ENCODE results near the gene SLC17A3. TPM values are rescaled to one million over a fixed set of nuclear protein-coding genes. Genes with fewer than 3 reads are reported as not detected.

Gene SLC17A3
- total RNA-seq, 1 donor = not detected

- H3K4me1 ChIP-seq (ENCODE audit: insufficient read depth, low read length) = no peaks in the 10 kb centered on the region
- H3K27me3 ChIP-seq (ENCODE audit: insufficient read depth, low read length) = no peaks in the 10 kb centered on the region
These were observed 44.1 kb upstream of the SLC17A3 start for GRCh38 chr6:25918083-25918683.

DNA sequence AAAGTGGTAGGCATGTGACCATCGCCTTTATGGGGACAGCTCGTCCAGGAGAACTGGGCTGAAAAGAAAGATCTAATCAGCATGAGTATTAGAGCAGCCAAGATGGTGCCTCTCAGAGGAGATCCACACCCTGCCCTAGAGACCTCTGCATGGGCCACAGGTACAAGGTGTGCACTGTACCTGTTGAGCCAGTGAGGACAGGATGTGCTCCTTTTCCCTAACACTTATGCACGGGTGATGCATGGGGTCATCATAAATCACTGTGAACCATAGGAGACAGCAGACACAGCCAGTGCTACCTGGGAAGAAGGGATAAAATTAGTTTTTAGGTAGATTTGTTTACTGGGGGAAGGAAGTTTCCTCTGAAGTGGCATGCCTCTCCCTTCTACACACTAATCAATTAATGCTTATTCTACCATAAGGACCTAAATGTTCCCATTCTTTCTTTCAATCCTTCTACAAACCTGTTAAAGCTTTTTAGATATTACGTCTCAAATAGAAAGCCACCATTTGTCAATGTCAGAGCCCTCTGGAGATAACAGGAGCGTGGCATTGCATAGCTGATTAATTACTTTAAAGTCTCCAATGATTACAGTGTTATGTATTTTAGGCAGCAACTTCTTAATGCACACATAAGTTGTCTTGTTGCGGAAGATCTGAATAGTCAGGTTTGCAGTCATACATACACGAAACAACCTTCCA lies 42.9 kb upstream of the SLC17A3 start:
- no peak overlapping the region for H3K27ac ChIP-seq (ENCODE audit: low read depth, low read length)
- H3K79me2 ChIP-seq (ENCODE audit: insufficient read depth, low read length) = no peaks in the 10 kb centered on the region
- no peaks in the 10 kb centered on the region for H3K27me3 ChIP-seq (ENCODE audit: insufficient read depth, low read length)
- TF ChIP-seq, protein P1, sequence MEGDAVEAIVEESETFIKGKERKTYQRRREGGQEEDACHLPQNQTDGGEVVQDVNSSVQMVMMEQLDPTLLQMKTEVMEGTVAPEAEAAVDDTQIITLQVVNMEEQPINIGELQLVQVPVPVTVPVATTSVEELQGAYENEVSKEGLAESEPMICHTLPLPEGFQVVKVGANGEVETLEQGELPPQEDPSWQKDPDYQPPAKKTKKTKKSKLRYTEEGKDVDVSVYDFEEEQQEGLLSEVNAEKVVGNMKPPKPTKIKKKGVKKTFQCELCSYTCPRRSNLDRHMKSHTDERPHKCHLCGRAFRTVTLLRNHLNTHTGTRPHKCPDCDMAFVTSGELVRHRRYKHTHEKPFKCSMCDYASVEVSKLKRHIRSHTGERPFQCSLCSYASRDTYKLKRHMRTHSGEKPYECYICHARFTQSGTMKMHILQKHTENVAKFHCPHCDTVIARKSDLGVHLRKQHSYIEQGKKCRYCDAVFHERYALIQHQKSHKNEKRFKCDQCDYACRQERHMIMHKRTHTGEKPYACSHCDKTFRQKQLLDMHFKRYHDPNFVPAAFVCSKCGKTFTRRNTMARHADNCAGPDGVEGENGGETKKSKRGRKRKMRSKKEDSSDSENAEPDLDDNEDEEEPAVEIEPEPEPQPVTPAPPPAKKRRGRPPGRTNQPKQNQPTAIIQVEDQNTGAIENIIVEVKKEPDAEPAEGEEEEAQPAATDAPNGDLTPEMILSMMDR (IDR thresholded peaks at IDR 0.05; ENCODE audit: extremely low read depth, low read depth, low read length) = no peak
- H3K4me2 ChIP-seq (ENCODE audit: insufficient read depth, low read length) = no peak overlapping the region
- no peaks in the 10 kb centered on the region for H3K36me3 ChIP-seq (ENCODE audit: insufficient read depth, low read length)
- H3K4me1 ChIP-seq (ENCODE audit: insufficient read depth, low read length) = no peaks in the 10 kb centered on the region
- H3K9me3 ChIP-seq (ENCODE audit: low read depth, low read length) = no peaks in the 10 kb centered on the region
- no peaks in the 10 kb centered on the region for H4K20me1 ChIP-seq (ENCODE audit: insufficient read depth, low read length)
- no peak overlapping the region for H2AFZ ChIP-seq (ENCODE audit: low read length)
- no peak overlapping the region for H3K4me3 ChIP-seq (ENCODE audit: insufficient read depth, low read length)
- DNase-seq (ENCODE audit: insufficient read length, low spot score, missing footprints) = peak; percentile 58

More at GRCh38 chr6:25918083-25918683, 44.1 kb upstream of the SLC17A3 start:
- Histone ChIP-seq H2AFZ (ENCODE audit: low read length) (no peak overlapping the region), H3K9me3 (ENCODE audit: low read depth, low read length) (no peaks in the 10 kb centered on the region), H3K27ac (ENCODE audit: low read depth, low read length) (no peak overlapping the region), H3K36me3 (ENCODE audit: insufficient read depth, low read length) (no peaks in the 10 kb centered on the region), H3K4me2 (ENCODE audit: insufficient read depth, low read length) (no peak overlapping the region), H4K20me1 (ENCODE audit: insufficient read depth, low read length) (no peaks in the 10 kb centered on the region), H3K4me3 (ENCODE audit: insufficient read depth, low read length) (no peak overlapping the region), H3K79me2 (ENCODE audit: insufficient read depth, low read length) (no peaks in the 10 kb centered on the region)
- TF ChIP-seq, protein P1 (IDR thresholded peaks at IDR 0.05; ENCODE audit: extremely low read depth, low read depth, low read length) = no peak
- no peak for DNase-seq (ENCODE audit: insufficient read length, low spot score, missing footprints)

GRCh38 chr6:25916330-25916729 lies 42.3 kb upstream of the SLC17A3 start:
- TF ChIP-seq, protein P1 (IDR thresholded peaks at IDR 0.05; ENCODE audit: extremely low read depth, low read depth, low read length) = no peak
- H3K79me2 ChIP-seq (ENCODE audit: insufficient read depth, low read length) = no peaks in the 10 kb centered on the region
- no peaks in the 10 kb centered on the region for H3K36me3 ChIP-seq (ENCODE audit: insufficient read depth, low read length)
- H3K9me3 ChIP-seq (ENCODE audit: low read depth, low read length) = no peaks in the 10 kb centered on the region
- no peak overlapping the region for H2AFZ ChIP-seq (ENCODE audit: low read length)
- no peaks in the 10 kb centered on the region for H3K27me3 ChIP-seq (ENCODE audit: insufficient read depth, low read length)
- no peak overlapping the region for H3K4me2 ChIP-seq (ENCODE audit: insufficient read depth, low read length)
- H4K20me1 ChIP-seq (ENCODE audit: insufficient read depth, low read length) = no peaks in the 10 kb centered on the region
- H3K27ac ChIP-seq (ENCODE audit: low read depth, low read length) = no peak overlapping the region
- no peak overlapping the region for H3K4me3 ChIP-seq (ENCODE audit: insufficient read depth, low read length)
- no peaks in the 10 kb centered on the region for H3K4me1 ChIP-seq (ENCODE audit: insufficient read depth, low read length)
- no peak for DNase-seq (ENCODE audit: insufficient read length, low spot score, missing footprints)

GRCh38 chr6:25913741-25914140 lies 39.7 kb upstream of the SLC17A3 start:
- Histone ChIP-seq H3K4me1 (ENCODE audit: insufficient read depth, low read length) (no peaks in the 10 kb centered on the region), H3K27ac (ENCODE audit: low read depth, low read length) (no peak overlapping the region), H3K36me3 (ENCODE audit: insufficient read depth, low read length) (no peaks in the 10 kb centered on the region), H4K20me1 (ENCODE audit: insufficient read depth, low read length) (no peaks in the 10 kb centered on the region), H3K9me3 (ENCODE audit: low read depth, low read length) (no peaks in the 10 kb centered on the region), H3K27me3 (ENCODE audit: insufficient read depth, low read length) (no peaks in the 10 kb centered on the region), H3K4me3 (ENCODE audit: insufficient read depth, low read length) (no peak overlapping the region), H2AFZ (ENCODE audit: low read length) (no peak overlapping the region), H3K4me2 (ENCODE audit: insufficient read depth, low read length) (no peak overlapping the region), H3K79me2 (ENCODE audit: insufficient read depth, low read length) (no peaks in the 10 kb centered on the region)
- TF ChIP-seq, protein P1 (IDR thresholded peaks at IDR 0.05; ENCODE audit: extremely low read depth, low read depth, low read length) = no peak
- no peak for DNase-seq (ENCODE audit: insufficient read length, low spot score, missing footprints)
